Heart right ventricle (tissue), 16 donors: ENCODE data around the gene TPRA1. TPM values are rescaled to one million over a fixed set of nuclear protein-coding genes. Genes with fewer than 3 reads are reported as not detected.

Experiments used
- ATAC-seq, 8 donors: fragments of 200-7000 bp; cut with Tn5 transposase; one replicate each; pipeline ENCODE4 v1.9.1; 2020; ENCODE audit warnings: mild to moderate bottlenecking in 8 of 8, moderate library complexity in 8 of 8, moderate number of reproducible peaks in 1 of 8
- DNase-seq, 2 donors: peaks; one replicate each; pipeline ENCODE4 v3.0.0-alpha.2; 2020
- H3K27ac ChIP-seq, 10 donors: fragments of 200-600 bp; sonication (generic) in 2 of 10; one replicate each; pipeline versions ENCODE4 v1.5.0 to v1.8.0; 2020 to 2022; ENCODE audit warnings: mild to moderate bottlenecking in 3 of 10
- H3K27me3 ChIP-seq, 7 donors: fragments of 200-600 bp; one replicate each; pipeline ENCODE4 v1.8.0; 2021 to 2022; ENCODE audit warnings: mild to moderate bottlenecking in 2 of 7
- H3K36me3 ChIP-seq, 9 donors: fragments of 200-600 bp; sonication (generic) in 1 of 9; one replicate each; pipeline versions ENCODE4 v1.5.0 to v1.8.0; 2020 to 2022; ENCODE audit warnings: mild to moderate bottlenecking in 2 of 9
- H3K4me1 ChIP-seq, 9 donors: fragments of 200-600 bp; sonication (generic) in 1 of 9; one replicate each; pipeline versions ENCODE4 v1.5.0 to v1.8.0; 2020 to 2022; ENCODE audit warnings: mild to moderate bottlenecking in 4 of 9
- H3K4me3 ChIP-seq, 10 donors: fragments of 200-600 bp; sonication (generic) in 2 of 10; one replicate each; pipeline versions ENCODE4 v1.5.0 to v1.8.0; 2020 to 2022; ENCODE audit warnings: mild to moderate bottlenecking in 7 of 10, moderate library complexity in 2 of 10
- H3K9me3 ChIP-seq, 11 donors: fragments of 200-600 bp in 10 of 11; sonication (generic) in 2 of 11; one replicate each; pipeline versions ENCODE4 v1.5.0 to v1.8.0; 2013 to 2022; ENCODE audit warnings: mild to moderate bottlenecking in 2 of 11, control low read depth in 1 of 11, moderate library complexity in 1 of 11
- CTCF ChIP-seq, 9 donors: fragments of 200-600 bp; sonication (generic) in 2 of 9; IDR thresholded peaks; one replicate each; pipeline versions ENCODE4 v1.5.0 to v1.8.0; 2021 to 2022; ENCODE audit warnings: antibody characterized with exemption in 9 of 9, mild to moderate bottlenecking in 5 of 9, moderate library complexity in 1 of 9
- WGBS, 2 donors: extraction: QIAGEN DNeasy Blood & Tissue Kit; methylation state at CpG; one replicate each; pipeline ENCODE4 v1.1.7; 2013; ENCODE audit warnings: inconsistent platforms in 1 of 2; 5-methylcytosine and 5-hydroxymethylcytosine counted together
- intact Hi-C, 10 donors: fragments of 100-400 bp; cut with DNase I; formaldehyde crosslinking; loops; one replicate each; pipeline versions ENCODE4 v1.11.1 to v1.14.2; 2022
- polyA plus RNA-seq, 2 donors: library from polyadenylated mRNA; stranded (reverse); fragments of 200-250 nt; gene quantifications; one replicate each; pipeline ENCODE4 v1.2.3, GENCODE V29; 2013
- total RNA-seq, 10 donors: library from RNA; stranded (reverse); fragmentation: NEBNext Ultra II Directional in 3 of 10; extraction: Animal tissue kit (Norgen Biotek cat#: 25700) in 3 of 10; gene quantifications; one replicate each; pipeline versions ENCODE4 v1.2.1 to v1.2.4, GENCODE V29; 2021 to 2023
- donor health status: Arrhythmogenic right ventricular cardiomyopathy.
- donor health status: ischemic (EF 13 %, LVEDD 7.1; RV severe dilation, severe dysfunction).
- donor health status: healthy with polysubstance abuse.
- donor health status: DM: no; HTN: yes; CAD: no.
- donor health status: DM: no; HTN: no; CAD: no.
- donor health status: ischemic (EF 25% LVEDD 6.9; RV normal size, moderate dysfunction).
- donor health status: ischemic (EF 25% LVEDD 5.7; RV mildly dilated, moderate dysfunction).
- donor health status: healthy.
- donor health status: DM: yes; HTN: yes; CAD: no.
- donor health status: Ischemic cardiomyopathy.
- donor health status: ischemic (EF 35%, LVEDD 5.7; RV mildly dilated, moderate dysfunction).
- donor health status: nonischemic (EF 11% LVEDD 7.7; RV severe dilation, severe dysfunction).
- donor health status: DM: yes; HTN: yes; CAD: no.
- donor health status: PGD.
- donor health status: ischemic (EF 29% LVEDD 5.4; RV normal size, mild dysfunction).
- donor health status: nonischemic (EF 23%, LVEDD 6.1; RV moderate dilation, normal function).

The TPRA1 gene
- total and polyA plus RNA-seq, 12 donors: 11.0 to 26.0 (median 17.3) TPM

DNA sequence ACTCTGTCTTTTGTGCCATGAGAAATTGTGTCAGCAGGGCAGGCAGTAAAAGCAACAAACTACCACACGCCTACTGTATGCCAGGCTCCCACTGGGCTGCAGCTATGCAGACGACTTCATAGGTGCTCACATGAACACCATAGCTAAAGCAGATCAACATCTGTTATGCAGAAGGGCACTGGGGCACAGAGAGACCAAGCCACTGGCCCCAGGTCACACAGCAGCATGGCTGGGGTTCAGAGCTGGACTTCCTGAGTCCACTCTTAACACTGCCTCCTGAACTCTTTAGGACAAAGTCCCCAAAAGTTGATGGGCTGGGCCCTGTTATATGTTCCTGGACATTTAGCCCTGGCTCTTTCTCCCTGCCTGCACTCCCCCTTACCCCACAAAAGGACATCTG is 12.4 kb downstream of the TPRA1 start:
- peaks cover 0 to 67% (median 16%) of the 10 kb centered on the region in 9 donors for H3K36me3 ChIP-seq
- 77 to 83% methylated on average over 2 of the region's 2 CpGs for WGBS, 2 donors

GRCh38 chr3:127577448-127577847 is 13.1 kb downstream of the TPRA1 start:
- no peaks in the 10 kb centered on the region for H3K27me3 ChIP-seq
- H3K36me3 ChIP-seq: peaks cover 0 to 74% (median 23%) of the 10 kb centered on the region in 9 donors
- H3K9me3 ChIP-seq: no peaks in the 10 kb centered on the region
- TF ChIP-seq CTCF (IDR thresholded peaks at IDR 0.05): no peak
- no peak overlapping the region for H3K4me3 ChIP-seq
- ATAC-seq (no peak), DNase-seq (no peak)
- H3K27ac ChIP-seq: no peak overlapping the region
- peaks cover 2 to 17% (median 9%) of the 10 kb centered on the region in 9 donors for H3K4me1 ChIP-seq
- intact Hi-C loops: loop anchor here in 6 of 10 donors (5.0 to 10.0 kb wide), 4 partner anchors 115 to 397 kb away; no protein-coding TSS in a partner anchor
- WGBS, 2 donors: 92 to 96% methylated on average over 7 of the region's 7 CpGs

More for the DNA sequence above, 12.4 kb downstream of the TPRA1 start:
- ATAC-seq: no peak
- H3K27me3 ChIP-seq: no peaks in the 10 kb centered on the region
- H3K4me1 ChIP-seq: peaks cover 2 to 17% (median 9%) of the 10 kb centered on the region in 9 donors
- intact Hi-C loops: loop anchor here in 6 of 10 donors (5.0 to 10.0 kb wide), 4 partner anchors 114 to 397 kb away; no protein-coding TSS in a partner anchor
- no peak for TF ChIP-seq CTCF (IDR thresholded peaks at IDR 0.05)
- no peak overlapping the region for H3K27ac ChIP-seq
- no peak overlapping the region for H3K4me3 ChIP-seq
- DNase-seq: no peak
- H3K9me3 ChIP-seq: no peaks in the 10 kb centered on the region

GRCh38 chr3:127574880-127575878 is 15.4 kb downstream of the TPRA1 start:
- TF ChIP-seq CTCF (IDR thresholded peaks at IDR 0.05): peak; percentile 94 to 99 (median 98)
- Histone ChIP-seq H3K27ac (peak overlapping the region in 1 of 10 donors; percentile 30), H3K36me3 (peaks cover 0 to 88% (median 33%) of the 10 kb centered on the region in 9 donors), H3K27me3 (no peaks in the 10 kb centered on the region), H3K4me3 (peak overlapping the region in 1 of 10 donors; percentile 22), H3K9me3 (no peaks in the 10 kb centered on the region), H3K4me1 (peaks cover 2 to 16% (median 9%) of the 10 kb centered on the region in 9 donors)
- 43 to 46% methylated on average over 45 to 46 of the region's 46 CpGs for WGBS, 2 donors
- DNase-seq: peak; percentile 79 to 81
- peak; percentile 72 to 94 (median 86) for ATAC-seq
- intact Hi-C loops: loop anchor here in 7 of 10 donors (2.0 to 10.0 kb wide), 5 partner anchors 117 to 400 kb away; no protein-coding TSS in a partner anchor

GRCh38 chr3:127573912-127574311 is 16.6 kb downstream of the TPRA1 start:
- Histone ChIP-seq H3K27me3 (no peaks in the 10 kb centered on the region), H3K4me3 (no peak overlapping the region), H3K9me3 (no peaks in the 10 kb centered on the region), H3K27ac (no peak overlapping the region), H3K36me3 (peaks cover 0 to 77% (median 33%) of the 10 kb centered on the region in 9 donors), H3K4me1 (peaks cover 2 to 16% (median 9%) of the 10 kb centered on the region in 9 donors)
- WGBS, 2 donors: 83 to 84% methylated on average over 5 of the region's 5 CpGs
- DNase-seq (no peak), ATAC-seq (no peak)
- intact Hi-C loops: loop anchor here in 7 of 10 donors (2.0 to 10.0 kb wide), 4 partner anchors 271 to 401 kb away; no protein-coding TSS in a partner anchor
- no peak for TF ChIP-seq CTCF (IDR thresholded peaks at IDR 0.05)
